Chondrocyte (in vitro differentiated cells): ENCODE measurements around the gene IGFBP4. TPM values are rescaled to one million over a fixed set of nuclear protein-coding genes. Genes with fewer than 3 reads are reported as not detected.
A peak's percentile ranks its signal among the peaks of the same experiment; 100 is the strongest.

ENCODE experiments used
- DNase-seq: peaks from one replicate; pipeline ENCODE4 v3.0.0; 2021; ENCODE audit warnings: mixed read lengths, low spot score
- H3K27ac Mint-ChIP-seq: one replicate; pipeline ENCODE4 v1.8.0; 2021; ENCODE audit warnings: mild to moderate bottlenecking, moderate library complexity, mixed read lengths; ENCODE audit not compliant: unreplicated experiment
- H3K27me3 Mint-ChIP-seq: 2 replicates; pipeline ENCODE4 v1.8.0; 2021; ENCODE audit warnings: low read depth, mixed read lengths
- H3K36me3 Mint-ChIP-seq: 2 replicates; pipeline ENCODE4 v1.8.0; 2021; ENCODE audit warnings: low read depth, mixed read lengths
- H3K4me1 Mint-ChIP-seq: 2 replicates; pipeline ENCODE4 v1.8.0; 2021; ENCODE audit warnings: low read depth, mild to moderate bottlenecking, mixed read lengths
- H3K4me3 Mint-ChIP-seq: one replicate; pipeline ENCODE4 v1.8.0; 2021; ENCODE audit warnings: mild to moderate bottlenecking, moderate library complexity, mixed read lengths; ENCODE audit not compliant: unreplicated experiment
- H3K9me3 Mint-ChIP-seq: 2 replicates; pipeline ENCODE4 v1.8.0; 2021; ENCODE audit warnings: low read depth, mixed read lengths
- total RNA-seq: library from RNA; stranded (reverse); gene quantifications from 3 replicates; pipeline ENCODE4 v1.2.1, GENCODE V29; 2021
- TF ChIP-seq, protein P1 (sequence below): fragments of 200-600 bp; sonication (generic); IDR thresholded peaks from 2 replicates; pipeline ENCODE4 v1.5.0; 2021; ENCODE audit warnings: antibody characterized with exemption, mild to moderate bottlenecking, moderate library complexity

The IGFBP4 gene
- total RNA-seq, 1 donor from 2014 or later: 496 TPM

DNA sequence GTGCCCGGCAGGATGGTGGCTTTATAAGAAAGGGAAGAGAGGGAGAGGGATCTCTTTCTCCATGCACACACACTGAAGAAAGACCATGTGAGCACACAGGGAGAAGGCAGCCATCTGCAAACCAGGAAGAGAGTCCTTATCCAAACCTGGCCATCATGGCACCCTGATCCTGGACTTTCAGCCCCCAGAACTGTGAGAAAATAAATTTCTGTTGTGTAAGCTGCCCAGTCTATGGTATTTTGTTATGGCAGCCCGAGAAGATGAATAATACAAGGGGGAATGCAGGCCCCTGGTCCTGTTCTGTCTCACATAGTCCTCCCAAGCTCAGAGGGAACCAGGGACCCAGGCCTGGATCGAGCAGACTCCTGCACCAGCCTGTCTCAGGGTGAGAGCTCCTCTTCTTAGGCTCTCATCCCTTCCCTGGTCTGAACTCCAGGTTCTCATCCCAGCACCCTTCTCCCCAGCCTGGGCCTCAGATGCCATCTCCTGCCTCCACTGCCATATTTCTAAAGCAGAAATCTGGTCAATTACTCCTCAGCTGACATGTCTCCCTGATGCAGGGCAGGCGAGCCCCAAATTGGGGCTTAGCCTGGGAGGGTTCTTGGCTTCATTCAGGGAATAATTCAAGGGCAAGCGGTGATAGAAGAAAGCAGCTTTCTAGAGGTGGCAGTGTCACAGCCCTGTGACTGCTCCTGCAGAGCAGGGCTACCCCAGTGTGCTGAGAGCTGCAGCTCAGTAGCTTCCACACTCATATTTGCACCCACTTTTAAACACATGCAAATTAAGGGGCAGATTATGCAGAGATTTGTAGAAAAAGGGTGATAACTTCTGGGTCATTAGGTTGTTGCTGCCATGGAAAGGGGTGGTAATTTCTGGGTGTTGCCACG lies 28.8 kb downstream of the IGFBP4 start:
- DNase-seq: no peak
- no peaks in the 10 kb centered on the region for H3K36me3 Mint-ChIP-seq
- H3K4me1 Mint-ChIP-seq: peaks cover 39% of the 10 kb centered on the region
- no peaks in the 10 kb centered on the region for H3K9me3 Mint-ChIP-seq
- TF ChIP-seq, protein P1, sequence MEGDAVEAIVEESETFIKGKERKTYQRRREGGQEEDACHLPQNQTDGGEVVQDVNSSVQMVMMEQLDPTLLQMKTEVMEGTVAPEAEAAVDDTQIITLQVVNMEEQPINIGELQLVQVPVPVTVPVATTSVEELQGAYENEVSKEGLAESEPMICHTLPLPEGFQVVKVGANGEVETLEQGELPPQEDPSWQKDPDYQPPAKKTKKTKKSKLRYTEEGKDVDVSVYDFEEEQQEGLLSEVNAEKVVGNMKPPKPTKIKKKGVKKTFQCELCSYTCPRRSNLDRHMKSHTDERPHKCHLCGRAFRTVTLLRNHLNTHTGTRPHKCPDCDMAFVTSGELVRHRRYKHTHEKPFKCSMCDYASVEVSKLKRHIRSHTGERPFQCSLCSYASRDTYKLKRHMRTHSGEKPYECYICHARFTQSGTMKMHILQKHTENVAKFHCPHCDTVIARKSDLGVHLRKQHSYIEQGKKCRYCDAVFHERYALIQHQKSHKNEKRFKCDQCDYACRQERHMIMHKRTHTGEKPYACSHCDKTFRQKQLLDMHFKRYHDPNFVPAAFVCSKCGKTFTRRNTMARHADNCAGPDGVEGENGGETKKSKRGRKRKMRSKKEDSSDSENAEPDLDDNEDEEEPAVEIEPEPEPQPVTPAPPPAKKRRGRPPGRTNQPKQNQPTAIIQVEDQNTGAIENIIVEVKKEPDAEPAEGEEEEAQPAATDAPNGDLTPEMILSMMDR: no peak
- H3K27me3 Mint-ChIP-seq: no peaks in the 10 kb centered on the region
- no peak overlapping the region for H3K4me3 Mint-ChIP-seq
- H3K27ac Mint-ChIP-seq: peak overlapping the region; percentile 69

DNA sequence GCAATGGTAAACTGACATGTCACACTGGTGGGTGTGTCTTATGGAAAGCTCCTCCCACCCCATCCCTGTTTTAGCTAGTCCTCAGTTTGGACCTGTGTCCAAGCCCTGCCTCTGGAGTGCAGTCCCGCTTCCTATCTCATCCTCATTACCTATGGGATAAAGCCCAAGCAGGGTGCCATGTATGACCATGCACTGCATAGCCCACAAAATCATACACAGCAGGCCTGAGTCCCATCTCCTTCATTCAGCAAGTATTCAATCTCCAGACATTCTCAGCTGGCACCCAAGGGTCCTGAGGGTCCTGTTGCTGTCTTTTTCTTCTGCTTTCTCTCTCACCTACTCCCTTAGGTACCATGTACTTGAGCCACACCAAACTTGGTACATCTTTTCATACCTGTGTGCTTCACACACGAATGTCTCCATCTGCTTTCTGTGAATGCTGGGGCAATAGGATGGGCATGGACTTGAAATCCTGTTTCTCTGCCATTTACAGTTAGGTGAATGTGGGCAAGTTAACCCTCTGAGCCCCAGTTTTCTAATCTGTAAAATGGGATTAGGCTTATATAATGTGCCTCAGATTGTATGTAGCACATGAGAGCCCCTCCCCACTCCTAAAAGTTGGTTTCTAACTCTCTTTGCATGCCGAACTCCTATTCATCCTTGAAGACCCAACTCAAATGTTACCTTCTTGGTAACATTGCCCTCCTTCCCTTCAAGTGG lies 29.6 kb downstream of the IGFBP4 start:
- TF ChIP-seq, protein P1: no peak
- no peak overlapping the region for H3K4me3 Mint-ChIP-seq
- no peak overlapping the region for H3K27ac Mint-ChIP-seq
- H3K27me3 Mint-ChIP-seq: no peaks in the 10 kb centered on the region
- no peaks in the 10 kb centered on the region for H3K36me3 Mint-ChIP-seq
- H3K9me3 Mint-ChIP-seq: no peaks in the 10 kb centered on the region
- peaks cover 39% of the 10 kb centered on the region for H3K4me1 Mint-ChIP-seq
- DNase-seq: no peak

DNA sequence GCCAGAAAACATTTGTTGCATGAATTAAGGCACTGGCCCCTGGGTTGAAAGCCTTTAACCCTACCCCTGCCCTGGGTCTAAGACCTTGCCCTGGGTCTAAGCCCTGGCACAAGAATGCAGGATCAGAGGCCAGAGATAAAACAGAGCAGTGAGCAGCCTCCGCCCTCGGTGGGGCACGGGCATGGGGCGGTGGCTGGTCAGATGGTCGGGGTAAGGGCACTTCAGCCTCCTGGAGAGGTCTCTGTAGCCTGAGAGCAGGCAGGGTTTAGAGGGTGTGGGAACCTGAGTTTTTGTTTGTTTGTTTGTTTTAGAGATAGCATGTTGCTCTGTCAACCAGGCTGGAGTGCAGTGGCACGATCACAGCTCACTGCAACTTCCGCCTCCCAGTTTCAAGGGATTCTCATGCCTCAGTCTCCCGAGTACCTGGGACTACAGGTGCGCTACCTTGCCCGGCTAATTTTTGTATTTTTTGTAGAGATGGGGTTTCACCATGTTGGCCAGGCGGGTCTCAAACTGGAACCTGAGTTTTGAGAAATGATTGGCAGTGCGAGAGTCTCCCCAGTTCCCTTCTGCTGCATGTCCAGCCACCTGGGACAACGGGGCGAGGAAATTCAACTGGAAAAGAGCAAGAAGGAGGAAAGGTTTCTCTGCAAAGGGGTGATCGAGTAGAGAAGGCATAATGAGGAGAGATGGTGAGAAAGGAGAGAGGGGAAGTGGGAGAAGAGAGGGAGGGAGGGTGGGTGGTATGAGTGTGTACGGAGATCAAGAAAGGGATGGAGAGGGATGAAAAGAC lies 30.5 kb downstream of the IGFBP4 start:
- Mint-ChIP-seq H3K27me3 (no peaks in the 10 kb centered on the region), H3K4me1 (peaks cover 39% of the 10 kb centered on the region), H3K36me3 (no peaks in the 10 kb centered on the region), H3K9me3 (no peaks in the 10 kb centered on the region), H3K27ac (no peak overlapping the region), H3K4me3 (no peak overlapping the region)
- TF ChIP-seq, protein P1: no peak
- DNase-seq: no peak

DNA sequence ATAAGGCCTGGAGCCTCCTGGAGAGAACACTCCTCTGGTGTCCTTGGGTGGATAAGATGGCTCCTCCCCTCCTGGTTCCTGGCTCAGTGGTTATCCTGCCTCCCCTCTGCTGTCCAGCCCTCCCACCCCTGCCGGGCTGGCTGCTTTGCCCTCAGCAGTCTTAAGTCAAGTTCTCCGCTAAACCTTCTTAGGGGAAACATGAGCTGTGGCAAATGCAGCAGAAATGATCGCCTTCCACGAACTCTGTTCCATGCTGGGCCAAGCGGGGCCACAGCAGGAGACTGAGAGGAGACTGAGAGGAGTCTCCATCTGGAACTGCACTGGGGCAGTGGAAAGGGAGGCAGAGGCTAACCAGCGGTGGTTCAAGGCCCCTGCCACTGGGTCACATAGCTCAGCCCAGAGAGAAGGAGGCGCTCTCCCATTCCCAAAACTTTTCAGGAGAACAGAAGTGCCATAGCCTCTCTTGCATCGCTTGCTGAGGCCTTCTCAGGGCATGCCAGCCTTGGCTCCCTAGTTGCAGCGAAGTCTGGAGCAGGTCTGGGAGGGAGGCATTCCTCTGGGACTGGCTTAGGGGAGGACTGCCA lies 31.3 kb downstream of the IGFBP4 start:
- peak overlapping the region; percentile 59 for H3K27ac Mint-ChIP-seq
- no peak for DNase-seq
- no peaks in the 10 kb centered on the region for H3K9me3 Mint-ChIP-seq
- H3K36me3 Mint-ChIP-seq: no peaks in the 10 kb centered on the region
- H3K27me3 Mint-ChIP-seq: no peaks in the 10 kb centered on the region
- no peak overlapping the region for H3K4me3 Mint-ChIP-seq
- TF ChIP-seq, protein P1: no peak
- H3K4me1 Mint-ChIP-seq: peaks cover 39% of the 10 kb centered on the region
